ENCODE measurements around the gene OR8B8.
A peak's percentile ranks its signal among the peaks of the same experiment; 100 is the strongest.
"Not testable (repeated sequence)": the region's sequence is repeated elsewhere in the genome, so short reads cannot be mapped to it uniquely, and the experiment has no call there.

OR8B8 gene

GRCh38 chr11:124445646-124446150 lies at the start of gene OR8B8:
Gene OR8B8, minus strand, starts transcription at chr11:124445696. Its CDS starts 4,611 bp downstream, at chr11:124441085.
- no peak for DNase-seq

- DNase-seq, result no peak
Measured at GRCh38 chr11:124493016-124493655, 47.6 kb upstream of the OR8B8 start.

- no peak for DNase-seq
Measured at GRCh38 chr11:124483422-124483821, 37.9 kb upstream of the OR8B8 start.

GRCh38 chr11:124482362-124483147 lies 37.1 kb upstream of the OR8B8 start:
- DNase-seq, result no peak

- DNase-seq, result peak; percentile 3 to 12
Measured at GRCh38 chr11:124481365-124482323, 36.1 kb upstream of the OR8B8 start.

GRCh38 chr11:124479561-124479960 lies 34.1 kb upstream of the OR8B8 start:
- DNase-seq, result no peak

GRCh38 chr11:124475265-124475664 lies 29.8 kb upstream of the OR8B8 start:
- no peak for DNase-seq

GRCh38 chr11:124474779-124475178 lies 29.3 kb upstream of the OR8B8 start:
- DNase-seq, result no peak

- DNase-seq, result no peak
Measured at GRCh38 chr11:124474079-124474478, 28.6 kb upstream of the OR8B8 start.

GRCh38 chr11:124473476-124473875 lies 28.0 kb upstream of the OR8B8 start:
- DNase-seq, result no peak

- DNase-seq, result no peak
Measured at GRCh38 chr11:124470561-124471227, 25.2 kb upstream of the OR8B8 start.

GRCh38 chr11:124467381-124467927 lies 22.0 kb upstream of the OR8B8 start:
- DNase-seq, result no peak

- no peak for DNase-seq
Measured at GRCh38 chr11:124465368-124465767, 19.9 kb upstream of the OR8B8 start.

GRCh38 chr11:124463990-124464389 lies 18.5 kb upstream of the OR8B8 start:
- no peak for DNase-seq

GRCh38 chr11:124463324-124463723 lies 17.8 kb upstream of the OR8B8 start:
- no peak for DNase-seq

- DNase-seq, result no peak
Measured at GRCh38 chr11:124460459-124460858, 15.0 kb upstream of the OR8B8 start.

- not testable (repeated sequence) for DNase-seq
Measured at GRCh38 chr11:124459379-124459778, 13.9 kb upstream of the OR8B8 start.

- no peak for DNase-seq
Measured at GRCh38 chr11:124454552-124454951, 9.1 kb upstream of the OR8B8 start.

- DNase-seq, result no peak
Measured at GRCh38 chr11:124446916-124447315, 1.4 kb upstream of the OR8B8 start.

- DNase-seq, result no peak
Measured at GRCh38 chr11:124442847-124443246, 2.6 kb downstream of the OR8B8 start.

- no peak for DNase-seq
Measured at GRCh38 chr11:124442442-124442841, 3.1 kb downstream of the OR8B8 start.

GRCh38 chr11:124441519-124441918 lies 4.0 kb downstream of the OR8B8 start:
- no peak for DNase-seq
